Hepatocyte (in vitro differentiated cells): ENCODE data around the gene PRKAA2.

ENCODE experiments used
- CTCF ChIP-seq: fragments of 200-600 bp; sonication (generic); IDR thresholded peaks from 2 replicates; pipeline ENCODE4 v1.5.1; 2016; ENCODE audit warnings: antibody characterized with exemption, mild to moderate bottlenecking; ENCODE audit not compliant: poor library complexity
- EZH2 ChIP-seq: fragments of 200-600 bp; sonication (generic); IDR thresholded peaks from 2 replicates; pipeline ENCODE4 v1.6.1; 2016; ENCODE audit warnings: antibody characterized with exemption, mild to moderate bottlenecking, borderline replicate concordance

DNA sequence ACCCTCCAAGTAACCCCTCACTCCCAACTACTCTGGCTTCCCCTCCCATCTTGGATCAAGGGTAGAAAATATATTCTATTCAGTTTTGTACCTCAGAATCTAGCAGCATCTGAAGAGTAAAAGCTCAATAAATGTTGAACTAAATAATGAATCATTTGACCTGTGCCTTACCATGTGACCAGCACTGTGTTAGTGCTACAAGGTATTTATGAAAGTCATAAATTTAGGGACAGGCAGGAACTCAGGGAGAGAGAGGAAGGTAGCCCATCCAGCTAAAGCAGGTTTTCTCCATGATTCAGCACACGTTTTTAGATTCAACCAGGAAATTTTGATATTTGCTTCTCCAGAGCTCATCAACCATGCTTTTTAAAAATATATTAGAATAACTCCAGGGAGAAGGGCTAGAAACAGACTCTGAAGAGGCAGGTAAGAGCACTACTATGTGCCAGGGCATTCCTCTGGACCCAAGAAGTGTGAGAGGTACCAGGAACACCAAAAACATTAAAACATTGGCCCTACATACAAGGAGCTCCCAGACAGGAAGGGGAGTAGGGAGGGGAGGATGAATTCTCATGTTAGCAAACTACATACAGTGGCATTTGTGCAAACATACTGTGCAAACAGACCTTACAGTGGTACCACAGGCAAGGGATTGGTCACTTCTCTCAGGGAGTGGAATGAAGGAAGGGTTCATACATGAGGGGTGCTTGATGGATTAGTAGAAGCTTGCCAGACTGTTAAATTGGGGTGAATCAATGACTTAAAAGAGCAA, 109.8 kb downstream of the PRKAA2 start:
- TF ChIP-seq EZH2 (no peak), CTCF (no peak)
